ENCODE results near the gene GPC5.
"Not testable (repeated sequence)": the region's sequence is repeated elsewhere in the genome, so short reads cannot be mapped to it uniquely, and the experiment has no call there.

GPC5 gene

GRCh38 chr13:91798338-91798737 lies 399.9 kb downstream of the GPC5 start:
- DNase-seq = not testable (repeated sequence)

- DNase-seq = not testable (repeated sequence)
Measured at GRCh38 chr13:91801772-91802171, 403.4 kb downstream of the GPC5 start.

- no peak for DNase-seq
Measured at GRCh38 chr13:91802957-91803356, 404.5 kb downstream of the GPC5 start.

- DNase-seq = no peak
Measured at GRCh38 chr13:91804724-91805123, 406.3 kb downstream of the GPC5 start.

GRCh38 chr13:91805605-91806004 lies 407.2 kb downstream of the GPC5 start:
- DNase-seq = no peak

GRCh38 chr13:91809161-91809560 lies 410.7 kb downstream of the GPC5 start:
- DNase-seq = no peak

- no peak for DNase-seq
Measured at GRCh38 chr13:91813253-91813652, 414.8 kb downstream of the GPC5 start.

GRCh38 chr13:91816263-91816807 lies 417.9 kb downstream of the GPC5 start:
- no peak for DNase-seq

GRCh38 chr13:91817250-91817649 lies 418.8 kb downstream of the GPC5 start:
- DNase-seq = no peak

- DNase-seq = no peak
Measured at GRCh38 chr13:91824416-91824815, 426.0 kb downstream of the GPC5 start.

- no peak for DNase-seq
Measured at GRCh38 chr13:91825516-91825915, 427.1 kb downstream of the GPC5 start.

- no peak for DNase-seq
Measured at GRCh38 chr13:91836553-91836952, 438.1 kb downstream of the GPC5 start.

GRCh38 chr13:91845612-91846011 lies 447.2 kb downstream of the GPC5 start:
- no peak for DNase-seq

- no peak for DNase-seq
Measured at GRCh38 chr13:91863699-91864098, 465.3 kb downstream of the GPC5 start.

GRCh38 chr13:91868351-91868750 lies 469.9 kb downstream of the GPC5 start:
- DNase-seq = no peak

GRCh38 chr13:91878491-91878890 lies 480.1 kb downstream of the GPC5 start:
- no peak for DNase-seq

- DNase-seq = no peak
Measured at GRCh38 chr13:91879360-91879759, 480.9 kb downstream of the GPC5 start.

- no peak for DNase-seq
Measured at GRCh38 chr13:91882918-91883317, 484.5 kb downstream of the GPC5 start.

GRCh38 chr13:91889641-91890040 lies 491.2 kb downstream of the GPC5 start:
- no peak for DNase-seq

GRCh38 chr13:91891141-91891540 lies 492.7 kb downstream of the GPC5 start:
- DNase-seq = no peak

- DNase-seq = no peak
Measured at GRCh38 chr13:91893040-91893439, 494.6 kb downstream of the GPC5 start.

GRCh38 chr13:91894316-91894715 lies 495.9 kb downstream of the GPC5 start:
- no peak for DNase-seq

GRCh38 chr13:91896547-91896946 lies 498.1 kb downstream of the GPC5 start:
- DNase-seq = no peak

- not testable (repeated sequence) for DNase-seq
Measured at GRCh38 chr13:91898986-91899385, 500.6 kb downstream of the GPC5 start.

GRCh38 chr13:91902291-91902690 lies 503.9 kb downstream of the GPC5 start:
- DNase-seq = no peak

- DNase-seq = no peak
Measured at GRCh38 chr13:91904005-91904404, 505.6 kb downstream of the GPC5 start.
